ENCODE results near the gene TECTA.

DNA sequence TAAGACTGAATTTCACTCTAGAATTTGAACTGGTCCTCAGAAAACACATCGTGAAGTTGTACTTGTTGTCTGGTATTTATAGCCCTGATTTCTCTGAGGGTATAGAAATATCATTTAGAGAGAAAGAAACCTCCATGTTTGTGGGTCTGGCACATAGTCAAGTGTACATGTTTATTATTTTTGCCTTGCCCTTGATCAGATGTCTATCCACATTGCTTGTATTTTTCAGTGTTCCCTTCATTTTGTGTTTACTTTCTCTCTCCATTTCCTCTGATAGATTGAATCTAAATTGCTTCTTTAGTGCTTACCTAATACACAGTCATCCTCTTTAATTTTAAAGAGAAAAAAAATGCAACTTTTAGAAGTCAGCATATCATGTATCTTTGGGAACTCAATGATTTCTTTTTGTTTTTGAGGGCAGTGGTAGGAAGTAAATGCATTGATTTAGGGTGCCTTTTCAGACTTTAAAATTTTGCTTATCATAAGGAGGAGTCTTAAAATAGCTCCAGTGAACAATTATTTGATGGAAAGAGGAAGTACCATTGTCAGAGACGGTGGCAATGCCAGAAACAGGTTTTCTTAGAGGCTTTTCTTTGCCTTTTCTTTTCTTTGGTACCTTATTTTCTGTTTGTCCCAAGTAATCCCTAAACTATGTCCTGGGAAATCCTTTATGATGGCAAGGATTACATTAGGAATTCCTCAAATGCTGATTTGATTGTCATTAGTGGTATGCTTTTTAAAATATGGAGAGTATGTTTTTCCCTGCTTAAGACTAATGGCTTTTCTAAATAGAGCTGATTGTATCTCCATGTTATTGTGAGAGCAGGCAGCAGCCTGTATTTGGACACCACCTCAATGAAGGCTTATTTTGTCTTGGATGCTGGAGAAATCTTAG lies 29.8 kb upstream of the TECTA start:
- TF ChIP-seq CTCF (IDR thresholded peaks at IDR 0.05), result no peak
- no peak for TF ChIP-seq POLR2A (IDR thresholded peaks at IDR 0.05)
